ENCODE data around the gene GSE1.

The GSE1 gene

DNA sequence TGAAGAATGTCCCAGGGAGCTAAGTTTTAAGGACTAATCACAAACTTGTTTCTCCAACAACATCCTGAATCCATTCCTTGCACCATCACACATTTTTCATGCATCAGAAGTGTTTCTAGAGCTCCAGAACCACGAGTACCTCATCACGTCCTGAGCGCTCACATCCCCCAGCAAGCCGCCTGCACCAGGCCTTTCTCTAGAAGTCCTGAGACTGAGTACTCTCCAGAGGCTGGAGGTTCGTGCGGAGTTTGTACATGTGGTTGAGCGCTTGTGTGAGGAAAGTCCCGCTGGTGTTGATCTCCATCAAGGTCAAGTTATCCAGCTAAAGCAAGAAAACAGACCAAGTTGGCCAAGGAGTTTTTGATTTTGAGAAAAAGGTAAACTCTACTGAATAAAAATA, 64.9 kb downstream of the GSE1 start:
- no peak for DNase-seq
- in situ Hi-C loops (cut with HindIII; ENCODE audit: low pct_ligation_motif_present, low pct_unique_long_range_greater_than_20kb, low sequenced_read_pairs): no loop called here

DNA sequence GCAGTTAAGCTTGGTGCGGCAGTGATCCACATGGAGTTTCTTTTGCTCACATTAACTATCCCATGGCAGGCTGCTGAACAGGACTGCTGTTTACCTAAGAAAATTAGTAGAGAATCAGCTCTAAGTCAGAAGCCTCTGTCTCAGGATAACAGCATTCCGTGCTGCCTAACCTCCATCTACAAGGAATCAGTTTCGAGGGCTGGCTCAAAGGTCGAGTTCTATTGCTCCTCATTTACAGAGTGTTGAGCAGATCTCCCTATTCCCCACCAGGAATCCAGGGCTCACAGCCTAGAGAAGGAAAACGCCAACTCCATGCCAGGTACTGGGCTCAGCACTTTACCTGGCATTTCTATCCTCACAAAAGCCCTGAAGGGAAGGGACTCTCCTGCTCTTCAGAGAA, 65.7 kb downstream of the GSE1 start:
- DNase-seq: no peak
- in situ Hi-C loops (cut with HindIII; ENCODE audit: low pct_ligation_motif_present, low pct_unique_long_range_greater_than_20kb, low sequenced_read_pairs): no loop called here

DNA sequence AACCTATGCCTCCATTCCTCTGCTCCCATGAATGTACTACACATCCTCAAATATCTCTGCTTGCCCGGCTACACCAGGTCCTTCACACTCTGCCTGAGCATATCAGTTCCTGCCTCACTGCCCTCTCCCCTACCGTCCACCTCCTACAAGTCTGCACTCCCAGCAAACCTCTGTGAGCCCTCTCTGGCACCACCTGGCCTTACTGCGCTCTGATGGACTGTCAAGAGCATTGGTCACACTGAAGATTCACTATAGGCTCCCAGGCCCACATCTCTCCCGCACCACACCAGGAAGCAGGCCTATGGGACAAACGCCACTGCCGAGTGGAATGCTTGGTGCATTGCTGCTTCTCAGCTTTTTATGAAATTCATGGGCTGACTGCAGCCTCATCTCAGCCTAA, 66.7 kb downstream of the GSE1 start:
- in situ Hi-C loops (cut with HindIII; ENCODE audit: low pct_ligation_motif_present, low pct_unique_long_range_greater_than_20kb, low sequenced_read_pairs): no loop called here

DNA sequence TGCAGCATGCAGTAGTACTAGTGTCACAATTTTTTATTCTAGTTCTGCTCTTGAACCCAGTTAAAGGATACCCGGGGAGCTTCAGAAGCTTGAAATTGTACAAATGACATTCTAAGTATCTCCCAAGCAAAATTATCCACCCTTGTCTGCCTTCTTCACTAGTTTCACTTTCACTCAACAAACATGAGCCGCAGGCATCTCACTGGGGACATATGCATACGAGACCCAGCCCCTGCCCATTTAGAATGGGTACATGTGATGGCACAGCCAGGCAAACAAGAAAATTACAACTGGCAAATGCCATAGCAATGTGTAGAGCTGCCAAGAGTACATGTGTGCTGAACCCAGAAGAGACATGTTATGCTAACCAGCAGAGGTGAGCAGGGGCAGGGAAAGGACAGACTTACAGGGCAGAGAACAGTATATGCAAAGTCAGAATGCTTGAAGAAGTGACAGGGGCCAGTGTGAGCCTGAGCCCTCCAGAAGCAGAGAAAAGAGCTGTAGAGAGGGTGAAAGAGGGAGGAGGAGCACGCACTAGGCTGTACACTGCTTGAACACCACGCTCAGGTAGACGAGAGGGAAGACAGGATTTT, 67.3 kb downstream of the GSE1 start:
- no peak for DNase-seq
- in situ Hi-C loops (cut with HindIII; ENCODE audit: low pct_ligation_motif_present, low pct_unique_long_range_greater_than_20kb, low sequenced_read_pairs): no loop called here

More for the DNA sequence above, 66.7 kb downstream of the GSE1 start:
- no peak for DNase-seq

DNA sequence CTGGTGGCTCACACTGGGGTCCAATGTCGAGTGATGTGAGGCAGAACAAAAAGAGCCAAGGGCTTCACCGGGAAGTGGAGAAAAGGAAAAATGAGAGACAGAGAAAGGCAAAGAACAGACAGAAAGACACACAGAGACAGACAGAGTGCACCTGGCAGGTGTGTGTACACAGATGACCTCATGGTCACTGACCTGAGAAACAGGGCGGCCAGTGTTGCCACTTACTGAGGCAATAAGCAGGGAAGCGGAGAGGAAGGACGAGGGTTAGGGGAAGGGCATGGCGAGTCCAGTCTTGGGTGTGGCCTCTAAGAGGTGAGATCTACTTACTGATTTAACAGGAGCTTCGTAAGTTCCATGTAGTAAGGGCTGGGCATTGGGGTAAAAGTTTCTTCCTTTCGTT, 68.1 kb downstream of the GSE1 start:
- in situ Hi-C loops (cut with HindIII; ENCODE audit: low pct_ligation_motif_present, low pct_unique_long_range_greater_than_20kb, low sequenced_read_pairs): no loop called here
- no peak for DNase-seq

DNA sequence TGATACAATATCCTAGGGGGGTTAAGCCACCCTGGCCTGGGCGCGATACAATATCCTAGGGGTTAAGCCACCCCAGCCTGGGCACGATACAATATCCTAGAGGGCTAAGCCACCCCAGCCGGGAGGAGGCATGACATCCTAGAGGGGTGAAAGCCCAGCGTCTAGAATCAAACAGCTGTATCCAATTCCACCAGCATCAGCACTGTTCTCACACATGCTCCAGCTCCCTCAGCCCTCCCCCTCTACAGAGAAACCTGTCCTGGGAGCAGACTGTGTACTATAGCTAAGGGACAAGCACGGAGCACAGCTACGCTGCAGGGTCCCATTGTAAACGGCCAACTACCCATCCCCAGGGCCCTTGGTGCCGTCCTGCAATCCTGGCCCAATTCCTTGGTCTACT, 69.4 kb downstream of the GSE1 start:
- in situ Hi-C loops (cut with HindIII; ENCODE audit: low pct_ligation_motif_present, low pct_unique_long_range_greater_than_20kb, low sequenced_read_pairs): no loop called here

DNA sequence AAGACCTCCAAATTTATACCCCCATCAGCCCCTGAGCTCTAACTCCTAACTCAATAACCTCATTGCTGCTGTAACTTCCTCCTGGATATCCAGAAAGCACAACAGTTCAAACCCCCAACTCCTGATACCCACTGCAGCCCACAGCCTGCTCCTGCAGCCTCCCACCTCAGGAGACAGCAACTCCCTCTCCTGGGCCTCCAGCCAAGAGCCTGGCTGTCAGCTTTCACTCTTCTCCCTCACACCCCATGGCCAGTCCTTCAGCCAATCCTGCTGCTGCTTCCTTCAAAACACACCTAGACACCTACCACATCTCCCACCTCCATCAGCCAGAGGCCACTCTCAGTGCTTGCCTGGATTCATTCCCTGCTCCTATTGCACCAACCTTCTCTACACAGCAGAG, 70.2 kb downstream of the GSE1 start:
- in situ Hi-C loops (cut with HindIII; ENCODE audit: low pct_ligation_motif_present, low pct_unique_long_range_greater_than_20kb, low sequenced_read_pairs): no loop called here
- DNase-seq: no peak

More for the DNA sequence above, 69.4 kb downstream of the GSE1 start:
- no peak for DNase-seq

DNA sequence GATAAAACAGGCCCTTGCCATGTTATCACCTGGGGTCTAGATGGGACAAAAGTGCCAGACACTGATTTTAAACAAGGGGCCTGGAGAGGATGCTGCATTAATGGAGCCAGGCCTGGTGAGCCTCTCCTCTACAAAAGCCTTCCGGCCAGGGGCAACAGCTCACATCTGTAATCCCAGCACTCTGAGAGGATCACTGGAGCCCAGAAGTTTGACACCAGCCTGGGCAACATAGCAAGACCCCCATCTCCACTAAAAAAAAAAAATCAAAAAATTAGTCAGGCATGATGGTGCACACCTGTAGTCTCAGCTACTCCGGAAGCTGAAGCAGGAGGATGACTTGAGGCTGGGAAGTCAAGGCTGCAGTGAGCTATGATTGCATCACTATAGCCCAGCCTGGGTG, 72.1 kb downstream of the GSE1 start:
- in situ Hi-C loops (cut with HindIII; ENCODE audit: low pct_ligation_motif_present, low pct_unique_long_range_greater_than_20kb, low sequenced_read_pairs): no loop called here
- DNase-seq: no peak

DNA sequence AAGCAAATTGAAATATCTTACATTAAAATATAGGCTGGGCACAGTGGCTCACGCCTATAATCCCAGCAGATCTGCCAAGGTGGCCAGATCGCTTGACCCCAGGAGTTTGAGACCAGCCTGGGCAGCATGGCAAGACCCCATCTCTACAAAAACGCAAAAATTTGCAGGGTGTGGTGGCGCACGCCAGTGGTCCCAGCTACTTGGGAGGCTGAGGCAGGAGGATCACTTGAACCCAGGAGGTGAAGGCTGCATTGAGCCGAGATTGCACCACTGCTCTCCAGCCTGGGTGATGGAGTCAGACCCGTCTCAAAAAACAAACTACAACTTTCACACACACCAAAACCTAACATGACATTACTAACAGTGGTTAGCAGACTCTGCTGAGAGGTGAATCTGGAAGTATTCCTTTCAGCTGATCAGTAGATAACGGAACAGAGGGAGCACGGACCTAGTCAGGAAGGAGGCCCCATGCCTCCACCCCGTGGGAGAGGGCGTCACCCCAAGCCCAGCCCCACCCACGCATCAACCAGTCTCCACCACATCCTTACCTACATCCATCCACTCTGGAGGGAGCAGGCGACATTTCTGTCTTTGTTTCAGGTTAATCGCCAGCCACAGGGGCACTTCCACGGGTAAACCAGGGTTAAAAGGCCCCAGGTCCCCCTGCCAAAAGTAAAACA, 73.9 kb downstream of the GSE1 start:
- in situ Hi-C loops (cut with HindIII; ENCODE audit: low pct_ligation_motif_present, low pct_unique_long_range_greater_than_20kb, low sequenced_read_pairs): no loop called here
- no peak for DNase-seq

DNA sequence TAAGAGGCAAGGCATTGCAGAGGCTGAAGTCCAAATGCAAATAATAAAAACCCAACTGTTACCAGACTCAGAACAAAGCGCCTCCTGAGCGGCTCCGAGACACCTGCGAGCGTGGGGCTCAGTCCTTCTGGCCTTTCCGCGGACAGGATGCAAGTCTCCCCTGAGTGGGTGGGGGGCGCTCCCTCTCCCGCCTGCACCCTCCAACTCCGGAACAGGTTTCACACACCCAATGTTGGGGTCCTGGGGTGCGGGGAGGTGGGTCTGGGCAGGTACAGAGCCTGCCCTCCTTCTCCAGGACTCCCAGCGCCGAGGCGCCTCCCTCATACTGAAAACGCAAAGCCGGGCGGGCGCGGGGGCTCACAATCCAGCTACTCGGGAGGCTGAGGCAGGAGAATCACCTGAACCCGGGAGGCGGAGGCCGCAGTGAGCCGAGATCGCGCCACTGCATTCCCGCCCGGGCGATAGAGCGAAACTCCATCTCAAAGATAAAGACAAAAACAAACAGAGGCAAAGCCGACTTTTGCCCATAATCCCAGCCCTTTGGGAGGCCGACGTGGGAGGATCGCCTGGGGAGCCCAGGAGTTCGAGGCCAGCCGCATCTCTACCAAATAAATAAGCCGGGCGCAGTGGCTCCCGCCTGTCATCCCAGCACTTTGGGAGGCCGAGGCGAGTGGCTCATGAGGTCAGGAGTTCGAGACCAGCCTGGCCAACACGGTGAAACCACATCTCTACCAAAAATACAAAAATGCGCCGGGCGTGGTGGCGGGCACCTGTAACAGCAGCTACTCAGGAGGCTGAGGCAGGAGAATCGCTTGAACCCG, 74.7 kb downstream of the GSE1 start:
- in situ Hi-C loops (cut with HindIII; ENCODE audit: low pct_ligation_motif_present, low pct_unique_long_range_greater_than_20kb, low sequenced_read_pairs): no loop called here
- DNase-seq: no peak

DNA sequence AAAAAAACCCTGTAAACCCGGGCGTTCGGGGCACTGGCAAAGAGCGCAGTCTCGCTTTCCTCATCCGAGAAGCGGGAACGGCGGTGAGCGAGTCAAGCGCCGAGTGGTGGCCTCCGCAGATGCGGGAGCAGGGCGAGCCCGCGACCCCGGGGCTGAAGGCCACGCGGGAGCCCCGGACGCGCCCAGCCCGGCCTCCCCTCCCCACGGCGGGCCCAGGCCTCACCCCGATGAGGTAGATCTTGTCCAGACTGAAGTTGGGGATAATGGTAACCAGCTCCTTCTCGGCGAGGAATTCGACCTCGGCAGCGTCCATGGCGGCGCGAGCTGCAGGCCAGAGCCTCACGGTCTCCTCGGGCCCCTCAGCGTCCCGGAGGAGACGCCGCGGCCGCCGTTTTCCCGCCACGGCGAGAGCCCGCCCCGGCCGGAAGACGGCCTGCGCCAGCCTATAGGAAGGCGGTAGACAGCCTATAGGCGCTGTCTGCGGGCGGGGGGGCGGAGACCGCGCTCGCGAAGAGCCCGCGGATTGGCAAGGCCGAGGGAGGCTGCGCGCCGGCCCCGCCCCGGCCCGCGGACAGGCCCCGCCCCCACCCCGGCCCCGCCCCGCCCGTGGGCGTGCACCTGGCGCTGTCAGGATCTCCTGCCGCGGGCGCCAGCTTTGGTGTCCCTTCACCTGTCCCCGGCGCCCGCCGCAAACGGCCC, 75.6 kb downstream of the GSE1 start, which contains the start of gene GINS2:
Gene GINS2 (minus strand): TSS at position 369 of the 699 bp plus-strand sequence. CDS start 56 bp downstream, at position 313.
- peak; percentile 94 for DNase-seq
- in situ Hi-C loops (cut with HindIII; ENCODE audit: low pct_ligation_motif_present, low pct_unique_long_range_greater_than_20kb, low sequenced_read_pairs): no loop called here

DNA sequence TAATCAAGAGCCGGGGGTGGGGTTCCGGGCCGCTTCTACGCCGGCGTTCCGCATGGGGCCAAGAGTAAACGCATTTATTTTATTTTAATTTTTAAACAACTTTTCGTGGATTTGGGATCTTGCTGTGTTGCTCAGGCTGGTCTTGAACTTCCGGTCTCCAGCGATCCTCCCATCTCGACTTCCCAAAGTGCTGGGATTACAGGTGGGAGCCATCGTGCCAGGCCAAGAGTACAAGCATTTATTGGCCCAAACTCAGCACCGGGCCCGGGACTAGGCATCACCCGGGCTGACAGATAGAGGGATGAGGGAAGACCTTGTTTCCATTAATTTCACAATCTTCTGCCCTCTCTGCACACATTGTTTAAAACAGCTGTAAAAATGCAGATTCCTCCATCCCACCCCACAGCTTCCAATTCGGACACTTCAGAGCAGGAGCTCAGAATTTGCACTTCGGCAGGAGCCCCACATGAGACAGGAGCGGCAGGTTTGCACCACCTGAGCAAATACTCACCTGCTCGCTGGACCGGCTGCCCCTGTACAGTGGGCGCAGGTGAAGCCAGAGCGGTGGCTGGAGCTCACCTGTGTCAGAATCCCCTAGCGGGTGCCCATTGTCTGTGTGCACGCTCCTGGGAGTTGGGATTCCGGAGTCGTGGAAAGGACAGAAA, 76.3 kb downstream of the GSE1 start:
- no peak for DNase-seq
- in situ Hi-C loops (cut with HindIII; ENCODE audit: low pct_ligation_motif_present, low pct_unique_long_range_greater_than_20kb, low sequenced_read_pairs): no loop called here

DNA sequence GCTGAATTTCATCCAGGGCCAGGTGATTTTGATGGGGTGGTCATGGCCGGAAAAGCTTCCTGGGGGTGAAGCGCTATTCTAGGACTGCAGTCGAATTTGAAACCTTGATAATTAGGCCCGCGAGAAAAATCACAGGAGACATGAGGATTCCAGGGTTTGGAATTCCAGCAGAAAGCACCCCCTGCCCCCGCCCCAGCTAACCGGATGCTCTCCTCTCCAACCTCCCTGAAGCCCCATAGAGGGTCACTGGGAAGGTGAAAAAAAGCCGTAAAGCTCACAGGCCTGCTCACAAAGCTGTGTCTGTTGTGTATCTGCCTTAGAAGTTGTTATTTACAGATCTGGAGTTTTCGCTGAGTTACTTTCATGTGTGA, 76.8 kb downstream of the GSE1 start:
- DNase-seq: no peak
- in situ Hi-C loops (cut with HindIII; ENCODE audit: low pct_ligation_motif_present, low pct_unique_long_range_greater_than_20kb, low sequenced_read_pairs): no loop called here

DNA sequence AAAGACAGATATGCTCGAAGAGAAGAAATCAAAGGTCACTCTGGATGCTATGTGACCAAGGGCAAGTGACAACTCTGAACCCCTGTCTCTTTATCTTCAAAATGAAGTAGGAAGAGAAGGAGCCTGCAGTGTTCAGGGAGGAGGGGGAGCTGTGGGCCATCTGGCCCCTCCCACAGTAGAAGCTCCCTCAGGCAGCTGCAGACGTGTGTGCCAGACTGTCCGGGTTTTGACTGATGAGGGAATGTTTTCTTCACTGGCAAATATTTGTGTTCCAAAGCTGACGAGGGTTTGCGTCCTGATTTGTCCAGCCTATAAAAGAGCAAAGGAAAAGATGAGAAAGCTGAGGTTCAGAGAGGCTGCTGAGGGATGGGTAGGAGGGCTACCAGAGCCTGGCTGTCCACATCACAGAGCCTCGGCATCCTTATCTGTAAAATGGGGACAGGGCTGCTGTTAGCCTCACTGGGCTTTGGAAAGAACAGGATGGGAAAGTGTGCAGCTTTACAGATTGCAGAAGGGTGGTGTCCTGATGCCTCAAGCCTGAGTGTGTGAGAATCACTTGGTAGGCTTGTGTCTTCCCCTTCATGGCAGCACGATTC, 77.4 kb downstream of the GSE1 start:
- in situ Hi-C loops (cut with HindIII; ENCODE audit: low pct_ligation_motif_present, low pct_unique_long_range_greater_than_20kb, low sequenced_read_pairs): no loop called here
- no peak for DNase-seq

DNA sequence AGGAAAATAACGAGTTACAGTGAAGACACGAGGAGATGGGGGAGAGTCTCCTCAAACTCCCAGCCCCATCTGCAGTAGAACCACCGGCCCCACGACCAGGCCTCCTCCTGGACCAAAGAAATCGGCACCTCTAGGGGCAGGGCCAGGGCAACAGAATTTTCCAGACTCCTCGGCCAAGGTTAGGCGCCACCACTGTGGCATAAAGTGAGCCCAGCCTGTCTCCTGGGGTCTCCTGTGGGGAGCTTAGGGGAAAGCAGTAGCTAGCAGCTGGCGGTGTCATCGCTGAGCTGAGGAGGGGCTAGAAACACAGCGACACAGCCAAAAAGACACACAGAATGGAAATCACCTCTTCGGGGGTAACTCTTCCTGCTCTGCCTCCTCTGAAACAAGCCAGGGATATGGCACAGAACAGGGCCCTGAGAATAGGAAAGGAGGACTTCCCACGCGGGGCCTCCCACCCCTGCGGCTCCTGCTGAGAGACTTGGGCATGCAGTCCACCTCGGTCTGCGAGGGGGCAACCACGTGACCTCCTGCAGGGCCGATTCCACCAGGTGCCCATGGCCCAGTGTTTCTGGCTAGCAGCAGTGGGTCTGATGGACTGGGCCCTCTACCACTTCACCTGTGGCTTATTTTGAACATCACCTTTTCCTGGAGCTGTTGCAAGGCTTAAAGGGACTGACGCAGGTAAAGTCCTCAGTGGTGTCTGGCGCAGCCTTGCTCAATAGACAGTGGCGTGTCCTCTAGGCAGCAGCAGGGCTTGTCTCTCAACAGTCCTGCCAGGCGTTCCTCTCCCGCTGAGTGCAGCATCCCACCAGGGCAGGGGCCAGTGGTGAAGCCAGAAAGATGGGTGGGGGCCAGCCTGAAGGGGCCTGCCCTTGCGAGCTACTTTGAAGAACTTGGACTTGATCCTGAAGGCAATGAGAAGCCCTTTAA, 82.3 kb downstream of the GSE1 start:
- no peak for DNase-seq
- in situ Hi-C loops (cut with HindIII; ENCODE audit: low pct_ligation_motif_present, low pct_unique_long_range_greater_than_20kb, low sequenced_read_pairs): no loop called here

DNA sequence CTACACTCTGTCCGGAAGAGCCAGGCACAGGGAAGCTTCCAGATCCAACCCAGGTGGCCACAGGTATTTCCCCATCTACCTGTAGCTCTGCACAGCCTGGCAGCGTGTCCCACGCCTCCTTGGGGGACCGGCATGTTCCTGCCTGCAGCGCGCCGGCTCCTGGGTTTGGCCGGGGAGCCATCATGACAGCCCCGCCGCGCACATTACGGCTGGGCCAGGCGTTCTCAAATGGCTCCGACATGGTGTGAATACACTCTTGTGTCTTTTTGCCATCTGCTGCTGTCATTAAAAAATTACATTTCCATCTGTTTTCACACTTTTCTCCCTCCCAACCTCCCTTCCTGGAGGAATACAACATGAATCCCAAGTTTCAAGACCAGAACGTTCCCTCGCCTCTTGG, 83.7 kb downstream of the GSE1 start:
- in situ Hi-C loops (cut with HindIII; ENCODE audit: low pct_ligation_motif_present, low pct_unique_long_range_greater_than_20kb, low sequenced_read_pairs): no loop called here
- no peak for DNase-seq

DNA sequence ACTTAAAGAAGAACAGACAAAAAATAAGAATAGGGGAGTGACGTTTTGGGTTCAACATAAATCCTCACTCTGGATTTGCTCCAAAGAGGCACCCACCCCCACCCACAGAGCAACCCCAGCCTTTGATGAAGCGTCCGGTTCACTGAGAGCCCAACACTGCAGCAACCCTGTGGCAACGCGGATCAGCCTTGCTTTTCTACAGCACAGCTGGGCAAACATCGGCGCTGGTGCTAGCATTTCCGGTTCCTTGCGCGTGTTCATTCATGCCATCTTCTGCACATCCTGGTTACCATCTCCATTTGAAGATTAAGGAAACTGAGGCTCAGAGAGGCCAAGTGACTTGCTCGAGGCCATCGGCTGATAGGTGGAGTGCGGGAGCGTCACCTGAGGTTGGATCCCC, 84.3 kb downstream of the GSE1 start:
- no peak for DNase-seq
- in situ Hi-C loops (cut with HindIII; ENCODE audit: low pct_ligation_motif_present, low pct_unique_long_range_greater_than_20kb, low sequenced_read_pairs): no loop called here

All from ACHN (cell line).